K562 (cell line): ENCODE data around the gene ZNF213. TPM values are rescaled to one million over a fixed set of nuclear protein-coding genes. Genes with fewer than 3 reads are reported as not detected.

ENCODE experiments used
- ELF4 ChIP-seq: fragments of 450-650 bp; formaldehyde crosslinking; IDR thresholded peaks from 2 replicates; pipeline ENCODE4 v1.4.0; 2022; ENCODE audit warnings: missing genetic modification characterization
- MGA ChIP-seq: fragments of 450-650 bp; IDR thresholded peaks from 2 replicates; pipeline ENCODE4 v1.6.1; 2016; ENCODE audit warnings: mild to moderate bottlenecking, moderate library complexity
- RFX7 ChIP-seq: fragments of 250-450 bp; sonication (Bioruptor Pico); IDR thresholded peaks from 2 replicates; pipeline ENCODE4 v1.5.1; 2021; ENCODE audit warnings: mild to moderate bottlenecking
- USF1 ChIP-seq: sonication (generic); formaldehyde crosslinking; IDR thresholded peaks from 2 replicates; pipeline ENCODE4 v1.9.0; 2022; ENCODE audit warnings: mild to moderate bottlenecking, missing genetic modification reagents
- ZNF318 ChIP-seq, 2 experiments: fragments of 450-650 bp; IDR thresholded peaks; 2 replicates each; pipeline ENCODE4 v1.6.1; 2016; ENCODE audit warnings: mild to moderate bottlenecking in 2 of 2, borderline replicate concordance in 1 of 2, low read depth in 1 of 2, moderate library complexity in 1 of 2
- polyA plus RNA-seq, 8 experiments: library from polyadenylated mRNA; depleted of rRNA in 4 of 8; stranded (reverse) in 5 of 8; unstranded in 3 of 8; fragments of >200 nt; fragmentation: Nextera tagmentation in 2 of 8; fragmentation: Illumina TruSeq in 1 of 8; extraction: Ambion mirVana in 2 of 8; extraction: Trizol in 1 of 8; gene quantifications; 2 replicates each; pipeline versions ENCODE4 v1.2.1 to v1.2.3, GENCODE V29; 2011 to 2014; ENCODE audit warnings: inconsistent platforms in 1 of 8, missing spikeins in 1 of 8
- total RNA-seq, 7 experiments: library from RNA; depleted of rRNA in 6 of 7; stranded (reverse); fragments of >200 nt in 6 of 7; fragmentation: Illumina TruSeq in 2 of 7; extraction: Trizol in 2 of 7; gene quantifications; 2 replicates each; pipeline versions ENCODE4 v1.2.1 to v1.2.3, GENCODE V29; 2011 to 2021; ENCODE audit warnings: low replicate concordance in 1 of 7

The ZNF213 gene
- total and polyA plus RNA-seq, 9 of the 15 experiments (the other 6 are each of a cell fraction or from before 2014, with no cell fraction given): 0.49 to 10.0 (median 1.8) TPM

- no peak for TF ChIP-seq ZNF318 (IDR thresholded peaks at IDR 0.05; ENCODE audit: borderline replicate concordance in 1 of 2, low read depth in 1 of 2)
- TF ChIP-seq MGA: peak; percentile 90
- TF ChIP-seq USF1: no peak
- TF ChIP-seq ELF4 (CRISPR knock-in tag): no peak
- no peak for TF ChIP-seq RFX7 (CRISPR knock-in tag)
Observed at GRCh38 chr16:3182608-3183444, 48.0 kb downstream of the ZNF213 start (continued).
